ENCODE results near the gene C2orf81.

Gene C2orf81

DNA sequence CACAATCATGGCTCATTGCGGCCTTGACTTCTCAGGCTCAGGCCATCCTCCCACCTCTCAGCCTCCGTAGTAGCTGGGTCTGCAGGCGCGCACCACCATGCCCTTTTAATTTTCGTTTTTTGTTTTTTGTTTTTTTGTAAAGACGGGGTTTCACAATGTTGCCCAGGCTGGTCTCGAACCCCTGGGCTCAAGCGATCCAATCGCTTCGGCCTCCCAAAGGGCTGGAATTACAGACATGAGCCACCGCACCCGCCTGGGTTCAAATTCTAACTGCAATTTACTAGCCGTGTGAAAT, 29.0 kb downstream of the C2orf81 start:
- peak overlapping the region; percentile 97 for H3K4me2 ChIP-seq (ENCODE audit: low read length)

DNA sequence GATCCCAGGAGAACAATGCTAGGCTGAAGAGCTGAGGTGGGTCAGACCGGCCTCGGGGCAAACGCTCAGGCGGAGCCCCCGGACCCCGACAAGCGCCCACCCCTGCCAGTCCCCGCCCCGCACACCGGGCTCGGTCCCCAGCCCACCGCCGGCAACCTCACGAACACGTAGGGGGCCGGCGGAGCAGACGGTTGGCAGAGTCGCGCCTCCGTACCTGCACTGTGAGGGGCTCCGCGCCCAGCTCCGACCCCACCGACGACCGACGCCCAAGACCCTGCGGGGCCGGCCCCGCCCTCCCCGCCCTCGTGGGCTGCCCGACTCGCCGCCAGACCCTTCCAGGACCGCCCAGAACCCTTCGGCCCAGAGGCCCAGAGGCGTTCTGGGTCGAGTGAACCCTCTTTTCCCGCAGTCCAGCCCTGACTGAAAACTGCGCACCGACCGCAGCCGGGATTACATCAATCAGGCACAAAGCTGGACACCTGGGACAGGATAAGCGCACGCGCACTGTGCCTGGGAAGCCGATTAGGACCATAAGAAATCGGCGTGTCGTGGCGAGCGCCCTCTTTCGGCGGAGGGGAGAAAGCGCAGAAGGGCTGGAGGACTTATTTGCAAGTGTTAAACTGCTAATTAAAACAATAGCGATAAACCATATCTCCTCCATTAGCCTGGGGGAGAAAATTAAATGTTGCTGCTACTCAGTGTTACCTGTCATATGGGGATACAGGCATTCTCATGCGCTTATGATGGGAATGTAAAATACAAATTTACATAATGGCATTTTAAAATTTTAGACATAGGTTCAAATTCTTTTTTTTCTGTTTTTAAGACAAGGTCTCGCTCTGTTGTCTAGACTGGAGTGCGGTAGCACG, 29.6 kb downstream of the C2orf81 start:
- TF ChIP-seq, protein P1, sequence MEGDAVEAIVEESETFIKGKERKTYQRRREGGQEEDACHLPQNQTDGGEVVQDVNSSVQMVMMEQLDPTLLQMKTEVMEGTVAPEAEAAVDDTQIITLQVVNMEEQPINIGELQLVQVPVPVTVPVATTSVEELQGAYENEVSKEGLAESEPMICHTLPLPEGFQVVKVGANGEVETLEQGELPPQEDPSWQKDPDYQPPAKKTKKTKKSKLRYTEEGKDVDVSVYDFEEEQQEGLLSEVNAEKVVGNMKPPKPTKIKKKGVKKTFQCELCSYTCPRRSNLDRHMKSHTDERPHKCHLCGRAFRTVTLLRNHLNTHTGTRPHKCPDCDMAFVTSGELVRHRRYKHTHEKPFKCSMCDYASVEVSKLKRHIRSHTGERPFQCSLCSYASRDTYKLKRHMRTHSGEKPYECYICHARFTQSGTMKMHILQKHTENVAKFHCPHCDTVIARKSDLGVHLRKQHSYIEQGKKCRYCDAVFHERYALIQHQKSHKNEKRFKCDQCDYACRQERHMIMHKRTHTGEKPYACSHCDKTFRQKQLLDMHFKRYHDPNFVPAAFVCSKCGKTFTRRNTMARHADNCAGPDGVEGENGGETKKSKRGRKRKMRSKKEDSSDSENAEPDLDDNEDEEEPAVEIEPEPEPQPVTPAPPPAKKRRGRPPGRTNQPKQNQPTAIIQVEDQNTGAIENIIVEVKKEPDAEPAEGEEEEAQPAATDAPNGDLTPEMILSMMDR (IDR thresholded peaks at IDR 0.05) = peak; percentile 99
- H3K79me2 ChIP-seq = peaks cover 51% of the 10 kb centered on the region

More for the DNA sequence above, 29.0 kb downstream of the C2orf81 start:
- Histone ChIP-seq H2AFZ (peak overlapping the region; percentile 85), H3K4me3 (ENCODE audit: low read depth, low read length) (peak overlapping the region; percentile 81), H3K27ac (peak overlapping the region; percentile 96), H3K9me3 (ENCODE audit: control insufficient read depth, low read length) (no peaks in the 10 kb centered on the region), H3K9ac (no peak overlapping the region), H3K4me1 (peaks cover 11% of the 10 kb centered on the region), H3K27me3 (ENCODE audit: control insufficient read depth, insufficient read depth, low read length) (no peaks in the 10 kb centered on the region), H3K79me2 (peaks cover 46% of the 10 kb centered on the region), H3K36me3 (ENCODE audit: control insufficient read depth, insufficient read depth, low read length) (no peaks in the 10 kb centered on the region)
- TF ChIP-seq, protein P1 (IDR thresholded peaks at IDR 0.05) = no peak

DNA sequence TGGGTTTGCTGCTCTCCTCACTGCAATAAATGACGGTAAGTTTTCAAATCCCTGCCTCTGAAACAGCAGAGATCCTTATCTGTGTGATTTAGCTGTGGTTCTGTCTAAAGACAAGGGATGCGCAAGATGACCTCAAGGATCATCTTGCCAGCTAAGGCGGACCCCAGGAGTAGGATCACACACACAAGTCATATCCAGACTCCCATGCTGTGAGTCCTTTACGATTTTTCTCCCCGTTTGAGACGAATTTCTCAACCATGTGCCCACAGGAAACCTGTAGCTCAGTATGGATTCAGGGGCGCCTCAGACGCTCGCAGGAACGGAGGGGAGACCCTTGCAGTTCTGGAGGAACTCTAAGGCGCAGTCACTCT, 30.2 kb downstream of the C2orf81 start:
- H3K9me3 ChIP-seq (ENCODE audit: control insufficient read depth, low read length) = no peaks in the 10 kb centered on the region
- peaks cover 17% of the 10 kb centered on the region for H3K4me1 ChIP-seq
- H3K4me3 ChIP-seq (ENCODE audit: low read depth, low read length) = peak overlapping the region; percentile 81
- H3K27me3 ChIP-seq (ENCODE audit: control insufficient read depth, insufficient read depth, low read length) = no peaks in the 10 kb centered on the region
- H3K36me3 ChIP-seq (ENCODE audit: control insufficient read depth, insufficient read depth, low read length) = no peaks in the 10 kb centered on the region
- H2AFZ ChIP-seq = peak overlapping the region; percentile 85
- H3K27ac ChIP-seq = peak overlapping the region; percentile 96
- peaks cover 56% of the 10 kb centered on the region for H3K79me2 ChIP-seq
- H3K4me2 ChIP-seq (ENCODE audit: low read length) = peak overlapping the region; percentile 97
- TF ChIP-seq, protein P1 (IDR thresholded peaks at IDR 0.05) = no peak
- H3K9ac ChIP-seq = peak overlapping the region; percentile 58

More for the DNA sequence above, 29.6 kb downstream of the C2orf81 start:
- Histone ChIP-seq H3K27me3 (ENCODE audit: control insufficient read depth, insufficient read depth, low read length) (no peaks in the 10 kb centered on the region), H3K4me2 (ENCODE audit: low read length) (peak overlapping the region; percentile 97), H3K4me3 (ENCODE audit: low read depth, low read length) (peak overlapping the region; percentile 81), H3K36me3 (ENCODE audit: control insufficient read depth, insufficient read depth, low read length) (no peaks in the 10 kb centered on the region), H3K27ac (peak overlapping the region; percentile 96), H2AFZ (peak overlapping the region; percentile 85), H3K9ac (peak overlapping the region; percentile 58), H3K4me1 (peaks cover 11% of the 10 kb centered on the region), H3K9me3 (ENCODE audit: control insufficient read depth, low read length) (no peaks in the 10 kb centered on the region)

DNA sequence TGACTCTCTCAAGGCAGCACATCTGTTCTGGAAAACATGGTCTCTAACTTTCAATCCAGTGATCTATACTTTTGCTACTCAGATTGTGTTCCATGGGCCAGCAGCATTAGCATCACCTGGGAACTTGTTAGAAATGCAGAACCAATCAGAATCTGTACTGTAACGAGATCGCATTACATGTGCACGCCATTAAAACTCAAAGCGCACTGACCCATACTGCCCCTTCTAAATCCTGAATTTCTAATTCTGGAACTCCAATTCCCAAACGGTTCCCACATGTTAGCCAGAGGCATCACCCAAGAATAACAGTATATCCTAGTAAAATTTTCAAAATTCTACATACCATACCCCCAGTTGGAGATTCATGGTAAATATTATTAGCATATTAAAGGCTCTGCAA, 30.8 kb downstream of the C2orf81 start:
- peak overlapping the region; percentile 81 for H3K4me3 ChIP-seq (ENCODE audit: low read depth, low read length)
- peaks cover 23% of the 10 kb centered on the region for H3K4me1 ChIP-seq
- H3K9me3 ChIP-seq (ENCODE audit: control insufficient read depth, low read length) = no peaks in the 10 kb centered on the region
- H3K27ac ChIP-seq = no peak overlapping the region
- TF ChIP-seq, protein P1 (IDR thresholded peaks at IDR 0.05) = no peak
- H2AFZ ChIP-seq = no peak overlapping the region
- no peaks in the 10 kb centered on the region for H3K36me3 ChIP-seq (ENCODE audit: control insufficient read depth, insufficient read depth, low read length)
- no peak overlapping the region for H3K9ac ChIP-seq
- no peaks in the 10 kb centered on the region for H3K27me3 ChIP-seq (ENCODE audit: control insufficient read depth, insufficient read depth, low read length)
- peak overlapping the region; percentile 97 for H3K4me2 ChIP-seq (ENCODE audit: low read length)
- H3K79me2 ChIP-seq = peaks cover 62% of the 10 kb centered on the region

DNA sequence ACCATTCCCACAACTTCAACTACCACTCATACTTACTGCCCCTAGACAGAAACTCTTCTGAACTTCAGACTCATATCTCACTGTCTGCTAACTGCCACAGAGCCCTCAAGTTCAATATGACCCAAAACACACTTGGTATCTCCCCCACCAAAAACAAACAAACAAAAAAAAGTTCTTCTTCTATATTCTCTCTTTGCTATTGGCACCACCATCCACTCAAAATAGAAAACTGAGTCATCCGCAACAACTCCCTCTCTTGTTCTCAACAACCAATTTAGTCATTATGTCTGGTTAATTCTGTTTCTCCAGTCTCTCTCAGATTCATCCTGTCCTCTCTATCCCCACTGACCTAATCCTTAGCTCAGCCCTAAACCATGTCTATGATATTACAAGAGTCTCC, 34.1 kb downstream of the C2orf81 start:
- H3K27ac ChIP-seq = no peak overlapping the region
- peaks cover 27% of the 10 kb centered on the region for H3K4me1 ChIP-seq
- H3K9ac ChIP-seq = no peak overlapping the region

More for the DNA sequence above, 34.1 kb downstream of the C2orf81 start:
- TF ChIP-seq, protein P1 (IDR thresholded peaks at IDR 0.05) = no peak
- H3K4me2 ChIP-seq (ENCODE audit: low read length) = no peak overlapping the region
- H3K9me3 ChIP-seq (ENCODE audit: control insufficient read depth, low read length) = no peaks in the 10 kb centered on the region
- H3K27me3 ChIP-seq (ENCODE audit: control insufficient read depth, insufficient read depth, low read length) = no peaks in the 10 kb centered on the region
- H2AFZ ChIP-seq = no peak overlapping the region
- H3K4me3 ChIP-seq (ENCODE audit: low read depth, low read length) = no peak overlapping the region
- peaks cover 75% of the 10 kb centered on the region for H3K79me2 ChIP-seq
- H3K36me3 ChIP-seq (ENCODE audit: control insufficient read depth, insufficient read depth, low read length) = no peaks in the 10 kb centered on the region

All from parathyroid adenoma (tissue), 2 donors.